GM18517 (cell line): ENCODE measurements around the gene OTOGL.

Source experiments
- ATAC-seq: cut with Tn5 transposase; IDR thresholded peaks from one replicate; pipeline ENCODE4 v1.9.1; 2021; ENCODE audit warnings: mild to moderate bottlenecking, moderate library complexity; ENCODE audit not compliant: unreplicated experiment

OTOGL gene, protein sequence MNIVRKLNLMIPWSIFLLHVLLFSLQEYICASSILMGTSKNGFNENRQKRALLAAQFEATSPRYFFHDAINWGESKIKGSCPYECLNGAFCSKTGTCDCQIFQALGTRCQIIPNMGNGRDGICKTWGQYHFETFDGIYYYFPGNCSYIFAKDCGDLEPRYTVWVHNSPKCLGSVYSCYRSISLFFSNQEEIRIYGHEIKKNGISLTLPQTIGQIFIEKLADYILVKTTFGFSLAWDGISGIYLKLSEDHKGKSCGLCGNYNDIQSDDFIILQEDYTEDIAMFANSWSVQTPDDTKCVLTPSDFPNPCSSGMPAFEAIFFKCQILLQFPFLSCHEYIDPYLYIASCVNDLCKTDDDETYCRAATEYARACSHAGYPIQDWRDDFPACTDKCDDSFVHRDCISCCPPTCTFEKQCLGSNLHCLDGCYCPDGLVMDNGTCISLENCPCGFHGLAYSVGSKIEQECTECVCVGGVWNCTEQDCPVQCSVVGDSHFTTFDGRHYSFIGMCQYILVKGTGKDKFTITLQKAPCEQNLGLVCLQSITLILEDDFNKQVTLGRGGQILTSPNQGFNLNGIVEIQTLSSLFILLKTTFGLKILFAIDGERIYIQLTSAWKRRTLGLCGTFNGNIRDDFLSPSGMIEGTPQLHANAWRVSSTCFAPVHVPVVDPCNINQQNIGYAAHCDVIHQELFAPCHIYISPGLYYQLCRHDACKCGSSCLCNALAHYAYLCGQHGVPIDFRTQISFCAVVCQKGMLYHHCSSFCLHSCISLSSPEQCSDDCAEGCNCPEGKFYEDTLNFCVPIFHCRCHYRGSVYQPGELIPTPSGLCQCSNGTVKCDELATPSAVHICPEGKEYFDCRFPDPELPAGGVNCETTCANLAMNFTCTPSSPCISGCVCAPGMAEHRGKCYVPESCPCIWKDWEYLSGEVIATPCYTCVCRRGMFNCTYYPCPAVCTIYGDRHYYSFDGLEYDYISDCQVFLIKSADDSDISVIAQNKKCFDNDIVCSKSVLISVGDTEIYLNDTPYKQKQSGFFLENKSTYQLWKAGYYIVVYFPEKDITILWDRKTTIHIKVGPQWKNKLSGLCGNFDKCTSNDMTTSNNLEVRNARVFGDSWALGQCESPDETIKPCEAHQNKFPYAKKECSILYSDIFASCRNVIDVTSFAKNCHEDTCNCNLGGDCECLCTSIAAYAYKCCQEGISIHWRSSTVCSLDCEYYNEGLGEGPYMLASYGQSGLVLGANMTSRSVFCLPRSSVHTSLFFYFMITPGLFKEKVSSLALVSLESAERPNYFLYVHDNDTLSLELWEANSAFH (N-terminal part only)

DNA sequence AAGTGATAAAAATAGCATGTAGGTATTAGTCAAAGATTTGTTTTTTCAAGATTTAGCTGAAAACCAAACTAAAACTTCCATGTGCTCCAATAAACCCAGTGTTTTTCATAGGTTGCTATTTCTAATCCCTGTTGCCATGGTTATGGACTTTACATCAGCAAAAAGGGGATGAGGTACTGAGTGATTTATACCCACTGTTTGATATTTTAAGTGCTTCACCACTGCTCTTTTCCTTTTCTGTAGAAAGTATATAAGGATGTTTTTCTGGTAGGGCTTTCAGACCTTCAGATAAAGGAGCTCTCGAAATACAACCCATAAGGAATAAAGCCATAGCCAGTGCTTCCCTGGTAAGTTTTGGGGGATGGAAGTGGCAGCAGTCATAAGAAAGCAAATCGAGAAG is at the start of gene OTOGL:
Gene OTOGL, plus strand, starts transcription at position 279 of the 400 bp plus-strand sequence. CDS start 109,895 bp downstream, outside the sequence.
- no peak for ATAC-seq

DNA sequence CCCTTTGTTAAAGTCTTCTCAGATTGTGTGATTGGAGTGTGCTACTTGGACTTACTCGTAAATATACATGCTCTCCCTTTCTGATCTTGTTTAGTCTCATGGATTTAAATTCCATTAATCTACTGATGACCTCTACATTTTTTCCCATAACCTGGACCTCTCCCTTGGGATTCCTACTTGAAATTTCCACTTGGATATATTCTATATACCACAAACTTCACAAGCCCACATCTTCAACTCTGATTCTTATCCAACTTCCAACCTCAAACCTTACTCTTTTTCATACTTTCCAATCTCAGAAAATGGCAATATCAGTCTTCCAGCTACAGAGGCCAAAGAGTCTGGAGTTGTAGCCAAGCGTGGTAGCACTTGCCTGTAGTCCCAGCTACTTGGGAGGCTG is 49.1 kb upstream of the OTOGL start:
- no peak for ATAC-seq

DNA sequence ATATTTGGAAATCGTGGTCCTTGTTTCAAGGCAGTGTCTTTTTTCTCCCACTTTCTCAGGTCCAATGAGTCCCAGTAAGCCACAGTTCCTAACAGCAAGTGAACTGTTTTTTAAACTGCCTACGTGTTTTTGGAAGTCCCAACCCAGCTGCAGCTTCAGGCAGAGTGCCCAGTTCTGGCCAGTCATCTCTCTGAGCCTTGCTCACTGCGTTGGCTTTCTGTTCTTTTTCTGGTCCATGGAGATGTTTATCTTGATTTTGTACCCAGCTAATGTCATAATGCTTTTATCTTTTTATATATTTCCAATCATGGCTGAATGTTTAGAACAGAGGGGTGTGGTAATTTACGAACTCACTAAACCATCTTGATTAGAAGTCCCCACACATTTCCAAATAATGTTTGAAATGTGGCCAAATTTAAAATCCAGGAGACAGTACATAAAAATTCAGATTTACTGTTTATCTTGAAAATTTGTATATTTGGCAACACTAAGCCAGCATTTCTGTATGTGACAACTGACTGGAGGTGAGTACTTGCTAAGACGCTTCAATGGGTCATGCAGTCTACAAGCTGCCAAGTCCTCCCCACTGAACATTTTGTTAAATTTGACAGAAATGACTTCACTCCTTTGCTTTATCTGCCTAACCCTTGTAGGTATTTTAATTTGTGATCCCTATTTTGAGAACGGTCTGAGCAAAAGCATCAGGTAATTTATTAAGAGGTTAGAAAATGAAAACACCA is 46.1 kb upstream of the OTOGL start:
- ATAC-seq: no peak

DNA sequence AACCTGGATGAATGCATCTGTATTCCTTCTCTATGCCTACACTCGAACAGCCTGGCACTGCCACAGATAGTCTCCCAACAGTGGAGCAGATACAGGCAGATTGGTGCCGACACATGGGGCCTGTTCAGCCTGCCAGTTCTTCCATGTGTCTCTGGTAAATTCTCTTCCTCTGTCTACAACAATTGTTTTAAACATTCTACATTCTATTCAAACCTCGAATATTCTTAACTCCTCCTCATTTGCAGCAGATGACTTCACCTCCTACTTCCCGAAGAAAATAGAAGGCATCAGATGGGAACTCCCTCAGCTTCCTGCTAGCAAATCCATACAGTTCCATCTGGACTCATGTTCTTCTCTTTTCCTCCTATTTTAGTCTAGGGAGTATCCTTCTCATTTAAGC is 43.1 kb upstream of the OTOGL start:
- ATAC-seq: no peak

DNA sequence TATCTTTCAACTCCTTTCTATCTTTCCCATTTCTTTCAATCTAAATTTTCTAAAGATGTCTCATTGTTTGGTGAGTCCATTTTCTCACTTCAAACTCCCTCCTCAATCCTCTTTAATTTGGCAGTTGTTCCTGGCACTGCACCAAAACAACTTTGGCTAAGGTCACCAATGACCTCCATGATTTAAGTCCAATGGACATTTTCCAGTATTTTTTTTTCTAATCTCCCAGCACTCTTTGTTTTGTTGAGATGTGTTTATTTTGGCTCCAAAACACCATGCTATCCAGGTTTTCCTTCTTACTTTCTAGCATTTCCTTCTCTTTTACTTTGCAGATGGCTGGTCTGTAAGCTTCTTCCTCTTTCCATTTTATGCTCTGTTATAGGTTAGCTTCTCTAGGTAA is 42.5 kb upstream of the OTOGL start:
- ATAC-seq: no peak

DNA sequence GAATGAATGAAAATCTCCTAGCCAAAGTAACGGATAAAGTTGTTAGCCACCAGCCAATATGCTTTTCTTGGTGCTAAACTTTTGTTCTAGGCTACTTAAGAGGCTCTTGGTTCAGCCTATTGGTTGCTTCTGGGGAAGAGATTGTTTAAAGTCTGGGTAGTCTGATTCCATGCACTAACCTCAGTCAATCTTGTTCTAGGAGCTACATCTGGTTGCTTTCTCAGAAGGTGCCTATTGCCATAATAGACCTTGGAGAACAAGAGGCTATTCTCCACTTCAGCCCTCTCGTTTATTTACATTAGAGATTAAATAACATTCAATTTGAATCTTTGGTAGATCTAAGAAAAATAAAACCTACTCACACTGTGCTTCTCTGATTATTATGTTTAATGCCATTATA is 40.8 kb upstream of the OTOGL start:
- no peak for ATAC-seq

DNA sequence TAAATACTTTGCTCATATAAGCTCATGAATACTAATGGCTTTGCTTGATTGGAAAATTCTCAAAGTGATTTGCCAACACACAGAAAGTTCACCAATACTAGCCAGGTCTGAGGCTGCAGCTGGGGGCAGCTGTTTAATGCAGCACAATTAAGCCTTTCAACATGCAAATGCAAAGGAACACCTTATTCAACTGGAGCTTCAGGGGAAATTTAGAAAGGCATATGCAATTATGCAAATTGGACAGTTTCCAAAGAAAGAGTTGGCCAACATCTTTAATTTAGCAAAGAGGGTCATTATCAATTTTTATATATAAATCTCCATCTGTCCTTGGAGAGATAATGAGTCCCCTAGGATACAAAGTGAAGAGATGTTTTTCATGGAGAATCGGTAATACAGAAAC is 40.2 kb upstream of the OTOGL start:
- ATAC-seq: no peak

DNA sequence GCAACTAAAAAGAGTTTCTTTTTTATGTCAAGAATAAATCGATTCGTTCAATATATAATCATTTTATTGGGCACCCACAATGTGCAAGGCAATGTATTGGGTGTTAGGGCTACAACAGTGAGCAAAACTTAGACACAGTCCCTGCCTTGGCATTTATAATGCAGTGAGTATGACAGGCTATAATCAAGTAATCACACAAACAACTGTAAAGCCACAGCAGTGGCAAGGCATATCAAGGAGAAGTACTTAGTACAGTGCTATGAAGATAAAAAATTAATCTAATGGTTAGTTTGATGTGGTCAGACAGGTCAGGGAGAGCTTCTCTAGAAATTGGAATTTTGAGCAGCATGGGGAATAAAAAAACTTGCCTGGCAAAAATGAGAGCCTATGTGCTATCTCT is 39.5 kb upstream of the OTOGL start:
- no peak for ATAC-seq

DNA sequence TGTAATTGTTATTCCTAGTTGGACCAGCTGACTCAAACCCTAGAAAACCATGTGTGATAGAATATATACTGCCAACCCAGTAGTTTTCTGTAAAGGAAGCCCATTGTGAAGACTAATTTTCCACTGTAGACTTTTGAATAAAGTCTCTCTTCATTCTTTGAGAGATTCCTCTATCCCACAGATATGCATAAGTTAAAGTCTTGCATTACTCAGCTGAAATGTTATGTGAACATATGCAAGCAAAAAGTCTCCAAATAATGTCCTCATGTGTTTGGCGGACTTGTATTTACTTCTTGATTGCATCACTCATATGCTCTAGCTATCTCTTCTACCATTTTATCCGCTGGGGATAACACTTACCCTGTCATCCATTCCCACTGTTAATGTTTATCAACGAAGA is 35.1 kb upstream of the OTOGL start:
- no peak for ATAC-seq

DNA sequence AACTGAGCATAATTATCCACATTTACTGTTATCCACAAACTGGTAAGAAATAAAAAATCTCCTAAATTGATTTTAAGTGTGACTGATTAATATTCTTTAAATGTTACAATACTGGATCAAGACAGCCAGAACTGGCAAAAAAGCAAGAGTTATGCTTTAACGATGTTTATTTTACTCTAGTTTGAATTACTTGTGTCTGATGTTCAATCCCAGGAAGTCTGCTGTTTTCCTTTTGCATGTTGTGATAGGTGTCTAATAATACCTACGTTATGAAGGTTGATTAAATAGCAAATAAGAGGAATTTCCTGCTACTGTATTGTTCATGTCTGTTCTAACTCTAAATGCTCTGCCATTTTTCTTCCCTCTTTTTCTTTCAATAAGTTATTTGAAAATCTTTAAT is 34.4 kb upstream of the OTOGL start:
- ATAC-seq: no peak

DNA sequence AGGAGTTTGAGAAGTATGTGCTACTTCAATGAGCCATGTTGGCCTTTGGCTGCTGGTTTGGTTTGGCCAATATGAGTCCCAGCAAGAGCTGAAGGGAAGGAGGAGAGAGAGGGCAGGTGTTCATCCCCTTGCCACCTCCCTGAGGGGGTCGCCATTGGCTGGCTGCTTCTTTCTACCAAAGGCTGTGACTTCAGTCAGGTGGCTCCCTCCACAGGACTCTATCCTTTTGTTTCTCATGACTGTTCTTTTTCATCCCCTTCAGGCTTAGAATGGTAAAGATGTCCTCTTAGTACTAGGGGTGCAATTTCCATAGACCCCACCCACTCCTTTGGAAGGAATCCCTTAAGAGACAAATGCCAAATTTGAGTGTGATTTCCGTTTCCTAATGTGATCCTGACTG is 31.2 kb upstream of the OTOGL start:
- no peak for ATAC-seq

DNA sequence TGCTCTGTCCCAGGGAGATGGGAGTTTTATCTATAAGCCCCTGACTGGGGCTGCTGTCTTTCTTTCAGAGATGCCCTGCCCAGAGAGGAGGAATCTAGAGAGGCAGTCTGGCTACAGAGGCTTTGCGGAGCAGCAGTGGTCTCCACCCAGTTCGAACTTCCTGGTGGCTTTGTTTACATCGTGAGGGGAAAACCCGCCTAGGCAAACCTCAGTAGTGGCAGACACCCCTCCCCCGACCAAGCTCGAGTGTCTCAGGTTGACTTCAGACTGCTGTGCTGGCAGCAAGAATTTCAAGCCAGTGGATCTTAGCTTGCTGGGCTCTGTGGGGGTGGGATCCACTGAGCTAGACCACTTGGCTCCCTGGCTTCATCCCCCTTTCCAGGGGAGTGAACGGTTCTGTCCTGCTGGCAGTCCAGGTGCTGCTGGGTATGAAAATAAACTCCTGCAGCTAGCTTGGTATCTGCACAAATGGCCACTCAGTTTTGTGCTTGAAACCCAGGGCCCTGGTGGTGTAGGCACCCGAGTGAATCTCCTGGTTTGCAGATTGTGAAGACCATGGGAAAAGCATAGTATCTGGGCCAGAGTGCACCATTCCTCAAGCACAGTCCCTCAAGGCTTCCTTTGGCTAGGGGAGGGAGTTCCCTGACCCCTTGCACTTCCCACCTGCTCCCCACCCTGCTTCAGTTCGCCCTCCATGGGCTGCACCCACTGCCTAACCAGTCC is 15.3 kb upstream of the OTOGL start:
- ATAC-seq: peak; percentile 69

DNA sequence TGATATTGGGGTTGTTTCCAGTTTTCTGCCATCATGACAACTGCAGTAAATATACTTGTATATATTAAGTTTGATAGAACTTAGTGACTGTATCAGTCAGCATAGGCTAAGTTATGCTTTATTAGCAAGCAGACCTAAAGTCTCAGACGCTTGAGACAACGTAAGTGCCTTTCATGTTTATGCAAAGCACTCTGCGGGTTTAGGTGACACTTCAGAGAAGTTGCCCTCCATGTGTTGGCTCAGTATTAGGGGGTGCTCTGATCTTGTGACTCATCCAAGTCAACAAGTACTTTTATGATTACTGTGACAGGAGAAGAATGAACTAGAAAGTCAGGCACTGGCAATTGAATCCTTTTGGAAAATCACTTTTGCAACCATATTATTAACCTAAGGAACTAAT is 13.3 kb upstream of the OTOGL start:
- no peak for ATAC-seq

DNA sequence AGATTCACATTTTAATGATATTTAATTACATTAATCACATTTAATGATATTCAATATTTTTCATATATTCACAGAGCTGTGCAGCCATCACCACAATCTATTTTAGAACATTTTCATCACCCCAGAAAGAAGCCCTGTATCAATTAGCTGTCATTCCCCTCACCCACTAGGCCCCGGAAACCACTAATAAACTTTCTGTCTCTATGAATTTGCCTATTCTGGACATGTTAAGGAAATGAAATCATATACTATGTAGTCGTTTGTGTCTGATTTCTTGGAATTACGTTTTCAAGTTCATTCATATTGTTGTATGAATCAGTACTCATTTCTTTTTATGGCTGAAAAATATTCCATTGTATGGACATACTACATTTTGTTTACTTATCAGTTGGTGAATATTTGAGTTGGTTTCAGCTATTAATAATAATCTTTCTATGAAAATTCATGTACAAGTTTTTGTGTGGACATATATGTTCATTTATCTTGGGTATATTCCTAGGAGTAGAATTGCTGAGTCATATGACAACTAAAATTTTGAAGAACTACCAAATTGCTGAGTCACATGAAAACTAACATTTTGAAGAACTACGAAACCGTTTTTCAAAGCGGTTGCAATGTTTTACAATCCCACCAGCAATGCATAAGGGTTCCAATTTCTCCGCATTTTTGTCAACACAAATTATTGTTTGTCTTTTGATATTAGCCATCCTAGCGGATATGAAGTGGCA is 11.7 kb upstream of the OTOGL start:
- ATAC-seq: no peak

DNA sequence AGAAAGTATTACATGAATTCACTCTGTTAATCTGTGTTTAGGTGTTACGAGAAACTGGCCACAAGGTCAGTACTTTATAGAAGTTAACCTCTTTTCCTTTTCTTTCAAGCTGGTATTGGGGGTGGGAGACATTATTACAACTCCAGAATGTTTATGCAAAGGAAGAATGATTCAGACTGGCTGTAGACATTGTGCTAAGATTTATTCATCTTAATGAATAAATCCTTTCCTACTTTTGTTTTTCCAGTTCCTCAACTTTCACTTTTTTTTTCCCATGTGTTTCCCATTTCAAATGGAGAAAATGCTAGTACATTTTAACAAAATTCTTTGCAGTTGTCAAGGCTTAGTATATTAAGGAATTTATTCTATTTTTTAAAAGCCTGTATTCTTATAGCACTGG is 1.3 kb downstream of the OTOGL start:
- ATAC-seq: no peak

DNA sequence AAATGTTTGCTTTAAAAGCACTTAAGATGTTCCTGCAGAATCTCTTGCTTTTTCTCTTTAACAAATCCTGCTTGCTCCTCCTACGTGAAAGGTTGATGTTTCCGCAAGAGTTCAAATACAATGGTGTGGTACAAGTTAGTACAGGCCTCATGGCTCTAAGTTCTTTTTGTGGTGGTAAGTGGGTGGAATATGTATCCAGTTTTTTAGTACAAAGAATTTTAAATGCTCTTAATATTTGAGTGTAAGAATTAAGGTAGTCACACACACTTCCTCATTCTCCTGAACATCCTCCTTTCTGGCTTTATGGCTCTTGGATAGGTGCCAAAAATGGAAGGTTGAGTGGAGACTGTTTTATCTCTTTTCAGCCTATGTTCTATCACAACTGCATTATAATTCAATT is 1.8 kb downstream of the OTOGL start:
- no peak for ATAC-seq

DNA sequence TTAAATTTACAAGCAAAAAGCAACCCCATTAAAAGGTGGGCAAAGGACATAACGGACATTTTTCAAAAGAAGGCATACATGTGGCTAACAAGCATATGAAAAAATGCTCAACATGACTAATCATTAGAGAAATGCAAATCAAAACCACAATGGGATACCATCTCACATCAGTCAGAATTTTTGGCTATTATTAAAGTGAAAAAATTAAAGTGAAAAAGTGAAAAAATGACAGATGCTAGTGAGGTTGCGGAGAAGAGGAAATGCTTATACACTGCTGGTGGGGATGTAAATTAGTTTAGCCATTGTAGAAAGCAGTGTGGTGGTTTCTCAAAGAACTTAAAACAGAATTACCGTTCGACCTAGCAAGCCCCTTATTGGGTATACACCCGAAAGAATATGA is 7.9 kb downstream of the OTOGL start:
- ATAC-seq: no peak

DNA sequence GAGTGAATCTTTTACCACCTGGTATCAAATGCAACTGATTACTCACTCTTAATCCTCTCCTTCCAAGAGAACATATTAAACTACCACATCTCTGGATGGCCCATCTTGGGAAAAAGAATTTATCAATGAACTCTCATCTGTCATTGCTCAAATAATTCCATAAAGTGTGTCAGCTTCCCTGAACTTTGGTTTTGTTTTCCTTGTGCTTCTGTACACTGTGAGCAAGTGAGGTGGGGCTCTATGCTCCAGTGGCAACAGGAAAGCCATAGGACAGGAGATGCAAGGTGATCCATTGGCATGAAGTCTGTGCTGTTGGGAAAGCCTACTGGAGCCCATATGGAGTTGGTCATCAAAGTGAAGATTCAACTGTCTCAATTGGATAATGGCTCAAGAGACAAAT is 17.4 kb downstream of the OTOGL start:
- no peak for ATAC-seq
